Neural progenitor cell (in vitro differentiated cells): ENCODE measurements around the gene IL18R1.

Experiments used
- CTCF ChIP-seq: fragments of 200-600 bp; sonication (generic); IDR thresholded peaks from 2 replicates; pipeline ENCODE4 v1.5.1; 2017; ENCODE audit warnings: antibody characterized with exemption, mild to moderate bottlenecking
- EZH2 ChIP-seq: fragments of 200-600 bp; sonication (generic); IDR thresholded peaks from 2 replicates; pipeline ENCODE4 v1.6.1; 2017; ENCODE audit warnings: antibody characterized with exemption, mild to moderate bottlenecking, moderate library complexity
- EZH2phosphoT487 ChIP-seq: fragments of 200-600 bp; sonication (generic); IDR thresholded peaks from 2 replicates; pipeline ENCODE4 v1.6.1; 2017; ENCODE audit warnings: antibody characterized with exemption

GRCh38 chr2:102334486-102334885 is 21.1 kb upstream of the IL18R1 start:
- TF ChIP-seq CTCF, result no peak
- no peak for TF ChIP-seq EZH2
- no peak for TF ChIP-seq EZH2phosphoT487
